IPS-15b (cell line): ENCODE results near the gene RASSF8.

Source experiments
- H3K27me3 ChIP-seq: one replicate; pipeline ENCODE4 v1.6.1; 2013; ENCODE audit warnings: low read length; ENCODE audit not compliant: control insufficient read depth, insufficient read depth
- H3K36me3 ChIP-seq: one replicate; pipeline ENCODE4 v1.6.1; 2013; ENCODE audit warnings: low read length; ENCODE audit not compliant: control insufficient read depth, insufficient read depth
- H3K4me1 ChIP-seq: one replicate; pipeline ENCODE4 v1.6.1; 2013; ENCODE audit warnings: mild to moderate bottlenecking, low read length; ENCODE audit not compliant: control insufficient read depth, insufficient read depth
- H3K4me3 ChIP-seq: one replicate; pipeline ENCODE4 v1.5.1; 2013; ENCODE audit warnings: low read depth, low read length
- H3K9ac ChIP-seq: one replicate; pipeline ENCODE4 v1.6.1; 2013; ENCODE audit warnings: low read depth, mild to moderate bottlenecking, low read length
- H3K9me3 ChIP-seq: one replicate; pipeline ENCODE4 v1.6.1; 2013; ENCODE audit warnings: mild to moderate bottlenecking, low read length; ENCODE audit not compliant: control insufficient read depth, insufficient read depth

RASSF8 gene

DNA sequence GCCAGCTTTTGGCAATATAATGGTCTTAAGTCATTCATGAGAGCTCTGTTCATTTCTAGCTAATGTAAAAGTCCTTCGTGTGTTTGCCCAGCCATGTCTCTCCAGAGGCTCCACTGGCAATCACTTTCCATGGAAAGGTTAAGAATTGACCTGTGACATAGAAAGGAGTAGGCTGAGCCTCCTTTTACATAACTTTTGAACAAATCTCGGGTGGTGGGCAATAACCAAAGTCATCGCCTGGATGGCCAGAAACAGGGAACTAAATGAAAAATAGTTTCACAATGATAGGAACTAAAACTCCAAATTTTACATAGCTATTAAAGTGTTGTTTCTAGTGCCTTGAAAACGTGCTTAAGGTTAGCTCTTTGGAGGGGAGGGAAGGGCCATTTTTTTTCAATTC, 159.8 kb downstream of the RASSF8 start:
- H3K4me1 ChIP-seq, result peaks cover 12% of the 10 kb centered on the region
- H3K4me3 ChIP-seq, result no peak overlapping the region
- no peaks in the 10 kb centered on the region for H3K9me3 ChIP-seq
- H3K27me3 ChIP-seq, result peaks cover 68% of the 10 kb centered on the region
- no peaks in the 10 kb centered on the region for H3K36me3 ChIP-seq
- no peak overlapping the region for H3K9ac ChIP-seq

DNA sequence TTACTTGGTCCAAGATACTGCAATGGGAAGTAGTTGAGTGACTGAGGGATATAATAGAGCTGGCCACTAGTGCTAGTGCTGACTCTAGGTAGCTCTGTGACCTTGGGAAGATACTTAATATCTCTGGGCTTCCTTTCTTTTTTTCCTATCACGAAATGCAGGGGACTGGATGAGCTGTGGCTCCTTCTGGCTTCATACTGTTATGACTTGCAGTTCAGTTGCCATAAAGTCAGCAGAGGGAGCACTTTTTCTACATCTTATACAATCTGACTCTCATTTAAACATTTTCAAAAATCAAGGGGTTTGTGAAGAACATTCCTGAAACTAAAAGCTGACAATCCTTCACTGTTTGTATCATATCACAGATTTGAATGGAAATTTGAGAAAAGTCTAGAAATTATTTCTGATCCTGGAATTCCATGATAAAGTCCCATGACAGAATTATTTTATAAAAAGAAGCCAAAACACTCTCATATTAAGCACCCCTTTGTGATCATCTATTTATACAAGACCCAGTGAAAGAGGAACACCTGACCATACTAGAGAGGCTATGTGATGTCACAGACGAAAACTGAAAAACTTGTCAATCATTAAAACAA, 161.0 kb downstream of the RASSF8 start:
- Histone ChIP-seq H3K9me3 (no peaks in the 10 kb centered on the region), H3K4me3 (no peak overlapping the region), H3K27me3 (peaks cover 80% of the 10 kb centered on the region), H3K4me1 (peaks cover 12% of the 10 kb centered on the region), H3K36me3 (no peaks in the 10 kb centered on the region), H3K9ac (no peak overlapping the region)

DNA sequence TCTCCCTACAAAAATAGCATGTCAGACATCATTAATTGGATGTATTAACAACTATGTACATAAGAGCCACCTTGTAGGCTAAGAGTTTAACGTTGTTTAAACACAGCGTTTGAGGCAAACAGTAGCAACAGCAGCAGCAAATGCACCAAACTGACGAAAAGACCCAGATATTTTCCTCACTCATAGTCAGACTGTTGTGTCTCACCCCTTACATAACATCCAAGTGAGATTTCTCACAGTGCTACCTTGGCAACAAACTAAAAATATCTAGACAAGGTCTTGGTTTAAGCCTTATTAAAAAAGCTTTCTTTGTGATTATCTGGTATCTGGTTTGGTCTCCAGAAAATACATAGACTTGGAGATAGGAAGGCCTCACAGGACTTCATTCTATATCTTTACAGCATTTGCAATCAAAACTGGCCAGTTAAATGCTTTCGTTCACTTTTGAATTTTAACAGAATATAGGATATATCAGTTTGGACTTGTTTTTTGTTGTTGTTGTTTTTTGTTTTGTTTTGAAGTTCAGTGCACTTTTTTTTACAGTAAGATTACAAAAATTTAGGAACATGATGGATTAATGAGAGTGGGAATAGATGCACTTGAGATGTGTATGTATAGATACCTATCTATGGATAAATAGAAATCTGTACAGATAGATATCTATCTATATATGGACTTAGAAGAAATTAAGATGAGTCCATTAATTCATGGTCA, 162.2 kb downstream of the RASSF8 start:
- H3K27me3 ChIP-seq, result peaks cover 74% of the 10 kb centered on the region
- H3K4me1 ChIP-seq, result peaks cover 12% of the 10 kb centered on the region
- no peaks in the 10 kb centered on the region for H3K9me3 ChIP-seq
- no peaks in the 10 kb centered on the region for H3K36me3 ChIP-seq
- no peak overlapping the region for H3K9ac ChIP-seq
- no peak overlapping the region for H3K4me3 ChIP-seq

DNA sequence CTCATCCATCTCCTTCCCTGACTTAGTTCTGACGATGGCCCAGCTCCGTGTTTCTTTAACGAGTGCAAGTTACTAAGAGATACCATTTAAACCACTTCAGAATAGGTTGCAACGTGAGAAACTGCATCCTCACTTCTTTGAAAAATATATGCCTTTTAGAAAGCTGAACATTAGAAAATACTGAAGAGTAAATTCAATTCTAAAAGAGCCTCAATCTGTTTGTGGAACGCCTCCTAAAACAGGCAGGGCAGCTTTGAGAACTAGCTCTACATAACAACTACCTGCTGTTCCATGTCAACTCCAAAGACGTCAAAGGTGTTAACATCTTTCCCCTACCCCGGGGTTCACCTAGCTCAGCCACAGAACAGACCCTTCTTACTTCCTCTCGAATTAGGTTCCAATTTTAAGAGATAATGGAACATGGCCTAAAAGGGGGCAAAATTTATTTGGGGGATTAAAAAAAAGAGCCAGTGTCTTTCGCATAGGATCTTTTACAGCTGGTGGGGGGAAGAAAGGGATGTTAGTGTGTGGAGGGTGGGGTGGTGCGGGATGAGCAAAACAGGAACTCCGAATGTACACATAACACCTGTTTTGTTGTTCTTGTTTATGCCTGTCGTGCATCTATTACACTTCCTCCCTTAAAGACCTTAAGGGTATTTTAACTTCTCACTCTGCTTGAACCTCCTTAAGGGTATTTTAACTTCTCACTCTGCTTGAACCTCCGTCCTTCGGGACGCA, 163.0 kb downstream of the RASSF8 start:
- H3K27me3 ChIP-seq, result peaks cover 67% of the 10 kb centered on the region
- no peaks in the 10 kb centered on the region for H3K9me3 ChIP-seq
- H3K4me3 ChIP-seq, result peak overlapping the region; percentile 48
- peaks cover 12% of the 10 kb centered on the region for H3K4me1 ChIP-seq
- no peak overlapping the region for H3K9ac ChIP-seq
- H3K36me3 ChIP-seq, result no peaks in the 10 kb centered on the region

DNA sequence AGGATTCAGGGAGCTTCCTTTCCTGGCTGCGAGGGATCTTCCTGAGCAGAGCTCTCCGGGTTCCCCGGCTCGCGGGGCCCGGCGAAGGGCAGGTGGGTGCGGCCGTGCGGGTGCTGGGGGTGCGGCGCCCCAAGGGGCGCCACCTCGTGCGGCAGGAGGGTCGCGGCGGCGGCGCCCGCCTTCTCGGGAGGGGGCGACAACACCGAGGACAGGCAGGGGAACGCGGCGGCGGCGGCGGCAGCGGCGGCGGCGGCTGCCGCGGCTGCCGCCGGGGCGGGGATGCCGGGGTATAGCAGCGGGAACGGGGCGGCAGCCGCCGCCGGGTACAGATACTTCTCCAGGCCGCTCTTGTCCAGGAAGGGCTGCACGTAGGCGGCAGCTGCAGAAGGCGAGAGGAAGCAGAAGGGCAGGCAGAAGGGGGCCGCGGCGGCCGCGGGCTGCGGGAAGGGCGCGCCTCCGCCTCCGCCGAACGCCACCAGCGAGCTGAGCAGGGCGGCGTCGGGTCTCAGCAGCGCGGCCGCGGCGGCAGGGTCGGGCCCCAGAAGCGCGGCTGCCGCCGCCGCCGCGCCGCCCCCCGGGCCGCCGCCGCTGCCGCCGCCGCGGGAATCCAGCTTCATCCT, 163.7 kb downstream of the RASSF8 start:
- Histone ChIP-seq H3K4me3 (peak overlapping the region; percentile 80), H3K9ac (no peak overlapping the region), H3K36me3 (no peaks in the 10 kb centered on the region), H3K27me3 (peaks cover 67% of the 10 kb centered on the region), H3K4me1 (peaks cover 11% of the 10 kb centered on the region), H3K9me3 (no peaks in the 10 kb centered on the region)

DNA sequence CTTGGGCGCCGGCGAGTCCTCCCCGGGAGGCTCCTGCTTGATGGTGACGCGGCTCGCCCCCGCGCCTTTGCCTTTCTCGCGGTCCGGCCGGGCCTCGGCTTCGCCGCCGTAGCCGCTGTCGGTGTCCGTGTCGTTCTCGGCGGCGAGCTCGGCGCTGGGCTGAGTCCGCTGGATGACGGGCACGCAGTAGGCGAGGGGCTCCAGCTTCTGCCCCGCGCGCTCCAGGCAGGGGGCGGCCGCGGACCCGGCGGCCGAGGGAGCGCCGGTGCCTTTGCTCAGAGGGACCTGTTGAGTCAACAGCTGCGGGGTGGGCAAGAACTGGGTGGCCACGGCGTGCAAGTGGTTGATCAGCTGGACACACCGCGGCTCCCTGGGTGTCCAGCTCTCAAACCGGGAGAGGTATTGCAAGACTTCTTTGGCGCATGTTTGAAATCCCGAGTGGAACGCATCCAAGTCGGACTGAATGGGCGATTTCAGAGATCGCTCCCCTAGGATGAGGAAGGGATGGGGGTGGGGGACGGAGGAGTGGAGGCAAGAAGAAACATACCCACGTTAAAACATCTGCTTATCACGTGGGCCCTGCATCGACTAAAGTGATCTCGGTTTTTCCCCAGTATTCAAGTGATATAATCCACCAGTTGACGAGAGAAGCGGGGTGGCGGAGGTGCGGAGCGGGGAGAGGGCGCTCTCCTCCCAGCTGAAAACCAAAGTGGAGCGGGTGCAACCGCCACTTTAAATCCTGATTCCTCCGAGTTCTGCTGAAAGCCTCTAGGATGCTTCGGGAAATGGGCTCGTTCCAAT, 164.4 kb downstream of the RASSF8 start:
- peaks cover 70% of the 10 kb centered on the region for H3K27me3 ChIP-seq

DNA sequence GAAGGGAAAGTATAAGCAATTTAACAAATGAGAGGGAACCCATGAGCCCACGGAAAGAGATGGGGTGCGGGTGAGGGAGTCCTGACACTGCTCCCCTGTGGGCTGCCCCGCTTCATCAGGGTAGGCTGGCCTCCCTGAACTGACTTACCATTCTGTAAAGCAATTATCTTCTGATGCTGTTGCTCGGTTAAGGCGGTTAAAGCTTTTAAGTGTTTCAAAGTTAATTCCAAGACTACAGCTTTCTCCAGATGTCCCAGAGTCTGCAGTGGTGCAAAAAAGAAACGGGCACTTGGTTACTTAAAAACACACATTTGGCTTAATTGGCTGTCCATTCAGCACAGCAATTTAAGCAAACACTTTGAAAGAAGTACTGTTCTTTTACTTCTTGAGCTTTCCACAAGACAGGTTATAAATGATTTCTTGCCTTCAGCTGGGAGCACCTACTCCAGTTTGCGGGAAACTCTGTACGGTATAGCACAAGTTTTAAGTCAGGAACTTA, 165.0 kb downstream of the RASSF8 start:
- Histone ChIP-seq H3K9me3 (no peaks in the 10 kb centered on the region), H3K4me3 (peak overlapping the region; percentile 80), H3K27me3 (peaks cover 73% of the 10 kb centered on the region), H3K4me1 (peaks cover 14% of the 10 kb centered on the region), H3K9ac (no peak overlapping the region), H3K36me3 (no peaks in the 10 kb centered on the region)

More for the DNA sequence above, 164.4 kb downstream of the RASSF8 start:
- Histone ChIP-seq H3K9ac (no peak overlapping the region), H3K4me3 (peak overlapping the region; percentile 80), H3K36me3 (no peaks in the 10 kb centered on the region), H3K4me1 (peaks cover 14% of the 10 kb centered on the region), H3K9me3 (no peaks in the 10 kb centered on the region)

DNA sequence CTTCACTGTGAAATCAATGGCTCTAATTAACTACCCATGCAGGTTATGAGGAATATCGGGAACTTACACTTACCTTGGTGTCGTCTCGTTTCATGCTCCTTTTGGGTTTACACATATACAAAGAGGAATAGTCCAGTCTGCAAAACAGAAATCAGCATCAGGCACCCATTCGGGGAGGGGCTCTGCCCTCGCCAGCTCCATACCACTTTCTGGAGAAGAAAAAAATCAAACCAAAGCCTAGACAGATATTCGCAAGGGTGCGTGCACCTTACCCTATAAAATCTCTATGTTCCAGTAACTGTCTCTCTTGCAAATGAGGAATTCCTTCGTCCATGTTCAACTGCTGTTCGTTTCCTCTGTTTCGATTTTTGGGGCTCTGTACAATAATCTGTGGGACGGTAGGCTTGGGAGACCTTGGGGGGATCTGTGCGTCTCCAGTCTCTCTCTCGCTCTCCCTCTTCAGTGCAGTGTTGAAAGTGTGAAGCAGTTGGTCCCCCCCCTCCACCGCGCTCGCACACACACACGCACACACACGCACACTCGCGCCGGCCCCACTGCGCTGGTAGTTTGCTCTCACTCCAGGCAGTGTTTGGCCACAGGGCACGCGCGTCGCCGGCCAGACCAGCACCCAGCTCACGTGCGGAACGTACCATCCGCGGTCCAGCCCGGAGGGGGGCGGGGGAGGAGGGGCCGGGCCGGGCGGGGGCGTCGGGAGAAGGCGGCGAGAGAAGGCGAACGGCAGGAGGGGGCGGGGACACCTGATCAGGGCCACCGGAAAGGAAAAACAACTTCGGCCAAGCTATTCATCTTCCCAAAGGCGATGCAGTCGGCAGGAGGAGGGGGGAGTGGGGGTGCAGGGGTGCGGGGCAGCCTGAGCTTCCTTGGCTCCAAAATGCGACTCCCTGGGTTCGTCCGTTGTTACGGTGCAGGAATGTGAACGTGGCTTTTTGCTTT, 166.2 kb downstream of the RASSF8 start, which contains the start of gene BHLHE41:
BHLHE41 (minus strand) TSS at position 592 of the 954 bp plus-strand sequence; CDS start at position 334, 258 bp downstream.
- Histone ChIP-seq H3K4me1 (peaks cover 14% of the 10 kb centered on the region), H3K9me3 (no peaks in the 10 kb centered on the region), H3K9ac (peak within 1 kb of the TSS; percentile 12), H3K27me3 (peaks cover 81% of the 10 kb centered on the region), H3K36me3 (no peaks in the 10 kb centered on the region), H3K4me3 (peak within 1 kb of the TSS; percentile 80)

DNA sequence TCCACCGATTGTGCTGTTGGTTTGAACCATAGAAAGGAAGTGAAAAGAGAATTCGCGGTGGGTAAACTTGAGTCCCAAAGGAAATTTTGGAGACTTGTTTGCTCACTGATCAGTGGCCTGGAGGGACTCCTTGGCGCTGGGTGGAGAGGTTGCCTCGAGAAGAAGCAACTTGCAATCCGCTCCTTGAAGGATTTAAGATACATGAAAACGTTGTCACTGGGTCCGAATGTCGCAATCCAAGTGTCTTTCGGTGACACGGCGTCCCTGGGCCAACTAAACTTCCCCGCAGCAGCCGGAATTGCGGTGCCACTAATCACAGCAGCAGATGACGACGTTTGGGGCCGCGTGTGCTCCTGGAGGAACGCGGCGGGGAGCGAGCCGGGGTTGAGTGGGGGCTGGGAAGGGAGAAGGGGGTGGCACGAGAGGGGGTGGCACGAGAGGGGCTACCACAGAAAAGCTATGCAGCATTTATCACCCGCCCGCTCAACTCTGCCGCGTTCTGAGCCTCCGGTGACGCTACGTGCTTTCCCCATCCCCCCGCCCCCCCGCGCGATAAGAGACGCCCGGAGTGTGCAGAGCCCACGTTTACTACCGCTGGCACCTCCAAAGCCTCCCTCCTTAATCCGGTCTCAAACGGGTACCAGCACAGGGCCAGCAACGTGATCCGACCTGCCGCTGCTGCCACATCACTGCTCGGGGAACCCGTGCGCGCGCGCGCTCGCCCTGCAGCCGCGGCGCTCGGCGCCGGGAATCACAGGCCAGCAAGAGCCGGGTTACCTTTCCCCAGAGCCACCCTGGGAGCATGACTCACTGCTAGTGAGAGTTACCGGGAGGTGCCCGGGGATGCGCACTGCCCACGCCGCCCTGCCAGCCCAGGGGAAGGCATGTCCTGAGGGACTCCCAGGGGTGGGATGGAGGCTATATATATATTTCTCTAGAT, 167.2 kb downstream of the RASSF8 start:
- Histone ChIP-seq H3K4me3 (peak overlapping the region; percentile 57), H3K4me1 (peaks cover 14% of the 10 kb centered on the region), H3K36me3 (no peaks in the 10 kb centered on the region), H3K9ac (peak overlapping the region; percentile 37), H3K27me3 (peaks cover 80% of the 10 kb centered on the region), H3K9me3 (no peaks in the 10 kb centered on the region)
